ENCODE measurements around the gene CENATAC. TPM values are rescaled to one million over a fixed set of nuclear protein-coding genes. Genes with fewer than 3 reads are reported as not detected.

Gene CENATAC
- total and polyA plus RNA-seq, 2 experiments from 2014 or later: 31.7 to 34.5 TPM

GRCh38 chr11:118973985-118974384 lies 24.0 kb upstream of the CENATAC start (continued):
- TF ChIP-seq EZH2phosphoT487 (IDR thresholded peaks at IDR 0.05; ENCODE audit: unreplicated experiment) (no peak), CTCF (conservative IDR thresholded peaks at IDR 0.05; ENCODE audit: low read depth in 2 of 2) (no peak), JUNB (IDR thresholded peaks at IDR 0.05; ENCODE audit: unreplicated experiment) (no peak), POLR2AphosphoS5 (IDR thresholded peaks at IDR 0.05; ENCODE audit: low read depth) (no peak), NANOG (IDR thresholded peaks at IDR 0.05; ENCODE audit: borderline replicate concordance) (no peak), ZNF331 (CRISPR knock-in tag; IDR thresholded peaks at IDR 0.05; ENCODE audit: low read depth) (no peak), STAT1 (IDR thresholded peaks at IDR 0.05; ENCODE audit: unreplicated experiment) (no peak), ETS1 (IDR thresholded peaks at IDR 0.05) (no peak), EZH2 (IDR thresholded peaks at IDR 0.05; ENCODE audit: low read depth, unreplicated experiment) (no peak)

GRCh38 chr11:118975771-118976709 lies 21.9 kb upstream of the CENATAC start:
- H3K9me2 ChIP-seq (ENCODE audit: insufficient read depth): no peaks in the 10 kb centered on the region
- H3K79me2 ChIP-seq (replicated peaks; ENCODE audit: insufficient read depth): no peaks in the 10 kb centered on the region
- H3K4me3 ChIP-seq: no peak overlapping the region
- TF ChIP-seq JUNB (IDR thresholded peaks at IDR 0.05; ENCODE audit: unreplicated experiment) (no peak), ZNF462 (CRISPR knock-in tag; IDR thresholded peaks at IDR 0.05) (no peak), EZH2phosphoT487 (IDR thresholded peaks at IDR 0.05; ENCODE audit: unreplicated experiment) (no peak)
- H3K4me1 ChIP-seq (ENCODE audit: insufficient read depth): peaks cover 16% of the 10 kb centered on the region
- Mint-ChIP-seq H3K9me3 (no peaks in the 10 kb centered on the region), H3K36me3 (ENCODE audit: low read depth) (no peaks in the 10 kb centered on the region), H3K4me1 (peaks cover 23% of the 10 kb centered on the region), H3K4me3 (no peak overlapping the region), H3K27me3 (ENCODE audit: insufficient read depth, low read depth, poor library complexity) (peaks cover 9% of the 10 kb centered on the region), H3K27ac (no peak overlapping the region)
- no peak for ATAC-seq
- H3K27ac ChIP-seq (ENCODE audit: low read depth): no peak overlapping the region
- H2AFZ ChIP-seq: no peak overlapping the region
- no peaks in the 10 kb centered on the region for H3K36me3 ChIP-seq (ENCODE audit: insufficient read depth)
- H3K4me2 ChIP-seq: no peak overlapping the region
- no peak for DNase-seq (ENCODE audit: low spot score)
- peaks cover 4% of the 10 kb centered on the region; the same call in 1 of the 2 replicates for H3K27me3 ChIP-seq (ENCODE audit: insufficient read depth)
- no peaks in the 10 kb centered on the region for H4K20me1 ChIP-seq (replicated peaks; ENCODE audit: insufficient read depth)
- H3F3A ChIP-seq (replicated peaks; ENCODE audit: low read depth): peaks cover 8% of the 10 kb centered on the region; the same call in 1 of the 2 replicates

Measured in GM23338 (cell line).